Keratinocyte (primary cell): ENCODE results near the gene MICAL2. TPM values are rescaled to one million over a fixed set of nuclear protein-coding genes. Genes with fewer than 3 reads are reported as not detected.

Experiments
- DNase-seq: peaks from one replicate; pipeline ENCODE4 v3.0.0-alpha.2; 2011; ENCODE audit warnings: low read depth, missing footprints, low spot score
- FAIRE-seq: peaks from 2 replicates; lab custom pipeline; 2011; peaks lifted over from hg19 to GRCh38; lab: Jason Lieb, UNC
- H2AFZ ChIP-seq: 2 replicates; pipeline ENCODE4 v1.6.0; 2012; ENCODE audit warnings: low read length, control low read depth, inconsistent platforms; ENCODE audit not compliant: control insufficient read depth
- H3K27ac ChIP-seq: 2 replicates; pipeline ENCODE4 v1.5.1; 2011; ENCODE audit warnings: low read length; ENCODE audit not compliant: control insufficient read depth, insufficient read depth
- H3K27me3 ChIP-seq: 3 replicates; pipeline ENCODE4 v1.6.0; 2011; ENCODE audit warnings: low read length; ENCODE audit not compliant: control insufficient read depth, insufficient read depth; ENCODE audit errors: extremely low read depth
- H3K36me3 ChIP-seq, 2 experiments: 2 replicates in 1 of 2; 3 replicates in 1 of 2; pipeline ENCODE4 v1.5.1; 2011; ENCODE audit warnings: low read length in 2 of 2, mild to moderate bottlenecking in 1 of 2; ENCODE audit not compliant: control insufficient read depth in 2 of 2, insufficient read depth in 2 of 2; ENCODE audit errors: extremely low read depth in 1 of 2
- H3K4me1 ChIP-seq: 3 replicates; pipeline ENCODE4 v1.5.1; 2011; ENCODE audit warnings: low read length; ENCODE audit not compliant: control insufficient read depth, insufficient read depth; ENCODE audit errors: extremely low read depth
- H3K4me2 ChIP-seq: 3 replicates; pipeline ENCODE4 v1.6.0; 2011; ENCODE audit warnings: low read depth, low read length; ENCODE audit not compliant: control insufficient read depth, insufficient read depth; ENCODE audit errors: extremely low read depth
- H3K4me3 ChIP-seq, 3 experiments: fragments of 200-600 bp in 1 of 3; sonication (generic) in 1 of 3; 2 replicates in 2 of 3; 3 replicates in 1 of 3; pipeline ENCODE4 v1.5.1; 2011 to 2016; ENCODE audit warnings: low read length in 3 of 3, mild to moderate bottlenecking in 3 of 3, control low read depth in 2 of 3, inconsistent platforms in 1 of 3, low read depth in 1 of 3, mixed read lengths in 1 of 3, mixed run types in 1 of 3, moderate library complexity in 1 of 3; ENCODE audit not compliant: control insufficient read depth in 2 of 3, insufficient read depth in 2 of 3; ENCODE audit errors: extremely low read depth in 1 of 3
- H3K79me2 ChIP-seq: 2 replicates; pipeline ENCODE4 v1.6.0; 2012; ENCODE audit warnings: low read length; ENCODE audit not compliant: control insufficient read depth, insufficient read depth
- H3K9ac ChIP-seq: 3 replicates; pipeline ENCODE4 v1.6.0; 2011; ENCODE audit warnings: low read length; ENCODE audit not compliant: control insufficient read depth, insufficient read depth; ENCODE audit errors: extremely low read depth
- H3K9me1 ChIP-seq: 3 replicates; pipeline ENCODE4 v1.6.0; 2011; ENCODE audit warnings: low read length; ENCODE audit not compliant: control insufficient read depth, insufficient read depth; ENCODE audit errors: extremely low read depth
- H3K9me3 ChIP-seq: 2 replicates; pipeline ENCODE4 v1.5.1; 2012; ENCODE audit warnings: low read depth, low read length; ENCODE audit not compliant: control insufficient read depth
- H4K20me1 ChIP-seq: 3 replicates; pipeline ENCODE4 v1.6.0; 2011; ENCODE audit warnings: low read length; ENCODE audit not compliant: control insufficient read depth, insufficient read depth; ENCODE audit errors: extremely low read depth
- CTCF ChIP-seq, 3 experiments: IDR thresholded peaks in 1 of 3; conservative IDR thresholded peaks in 1 of 3; optimal IDR thresholded peaks in 1 of 3; 2 replicates in 2 of 3; 3 replicates in 1 of 3; pipeline versions ENCODE3 to v1.5.1; 2011; ENCODE audit warnings: low read length in 3 of 3, mild to moderate bottlenecking in 3 of 3, moderate library complexity in 2 of 3, control low read depth in 1 of 3, inconsistent platforms in 1 of 3; ENCODE audit not compliant: insufficient read depth in 2 of 3; ENCODE audit errors: extremely low read depth in 1 of 3
- EZH2 ChIP-seq: IDR thresholded peaks from one replicate; pipeline ENCODE4 v1.6.1; 2012; ENCODE audit warnings: inconsistent platforms, mild to moderate bottlenecking, low read length, moderate library complexity
- dilution Hi-C: fragments of 300-500 bp; cut with MboI; formaldehyde crosslinking; loops from one replicate; pipeline ENCODE4 v1.7.0; 2020; ENCODE audit warnings: low sequenced_read_pairs; ENCODE audit not compliant: extremely low pct_ligation_motif_present
- polyA plus RNA-seq, 5 experiments: library from polyadenylated mRNA; depleted of rRNA in 3 of 5; stranded (reverse) in 3 of 5; stranded (forward) in 1 of 5; unstranded in 1 of 5; fragments of >200 nt; gene quantifications; 1 replicate in 1 of 5; 2 replicates in 3 of 5; 3 replicates in 1 of 5; pipeline versions ENCODE4 v1.2.1 to v1.2.3, GENCODE V29; 2011 to 2012; ENCODE audit warnings: missing spikeins in 2 of 5, low read depth in 1 of 5, low replicate concordance in 1 of 5

The MICAL2 gene
- polyA plus RNA-seq, 1 donor (not counting 4 experiments of a cell fraction or from before 2014, with no cell fraction given), result 83.9 TPM

- FAIRE-seq (no peak), DNase-seq (no peak)
- H3K9me1 ChIP-seq, result no peaks in the 10 kb centered on the region
- H3K36me3 ChIP-seq, result no peaks in the 10 kb centered on the region
- H3K9me3 ChIP-seq, result no peaks in the 10 kb centered on the region
- H2AFZ ChIP-seq, result no peak overlapping the region
- H3K27me3 ChIP-seq, result no peaks in the 10 kb centered on the region
- no peaks in the 10 kb centered on the region for H4K20me1 ChIP-seq
- dilution Hi-C loops, result no loop called here
- no peak for TF ChIP-seq CTCF (optimal IDR thresholded peaks at IDR 0.05 in 1 of 3, IDR thresholded peaks at IDR 0.05 in 1 of 3, conservative IDR thresholded peaks at IDR 0.05 in 1 of 3; ENCODE audit: extremely low read depth in 1 of 3, insufficient read depth in 2 of 3, low read length in 3 of 3)
- TF ChIP-seq EZH2, result no peak
- H3K9ac ChIP-seq, result no peak overlapping the region
- no peaks in the 10 kb centered on the region for H3K79me2 ChIP-seq
- H3K27ac ChIP-seq, result peak overlapping the region; percentile 94
- no peak overlapping the region for H3K4me3 ChIP-seq
- H3K4me2 ChIP-seq, result no peak overlapping the region
- H3K4me1 ChIP-seq, result peaks cover 40% of the 10 kb centered on the region
These were observed 45.5 kb upstream of the MICAL2 start for GRCh38 chr11:12064954-12065280.

GRCh38 chr11:12066056-12066798 is 44.2 kb upstream of the MICAL2 start:
- no peaks in the 10 kb centered on the region for H3K36me3 ChIP-seq
- TF ChIP-seq EZH2 (no peak), CTCF (optimal IDR thresholded peaks at IDR 0.05 in 1 of 3, IDR thresholded peaks at IDR 0.05 in 1 of 3, conservative IDR thresholded peaks at IDR 0.05 in 1 of 3; ENCODE audit: extremely low read depth in 1 of 3, insufficient read depth in 2 of 3, low read length in 3 of 3) (no peak)
- no peaks in the 10 kb centered on the region for H4K20me1 ChIP-seq
- H2AFZ ChIP-seq, result peak overlapping the region; percentile 7
- no peaks in the 10 kb centered on the region for H3K9me3 ChIP-seq
- H3K4me3 ChIP-seq, result peak overlapping the region in 1 of 3 experiments; percentile 13
- H3K79me2 ChIP-seq, result no peaks in the 10 kb centered on the region
- H3K4me1 ChIP-seq, result peaks cover 40% of the 10 kb centered on the region
- H3K27me3 ChIP-seq, result no peaks in the 10 kb centered on the region
- FAIRE-seq (peak; percentile 97), DNase-seq (peak; percentile 100)
- H3K9me1 ChIP-seq, result no peaks in the 10 kb centered on the region
- peak overlapping the region; percentile 59 for H3K4me2 ChIP-seq
- peak overlapping the region; percentile 94 for H3K27ac ChIP-seq
- peak overlapping the region; percentile 72 for H3K9ac ChIP-seq
- dilution Hi-C loops, result no loop called here
